ENCODE data around the gene GALNT9. TPM values are rescaled to one million over a fixed set of nuclear protein-coding genes. Genes with fewer than 3 reads are reported as not detected.

The GALNT9 gene
- total RNA-seq, 1 experiment from 2014 or later, result 0.44 TPM

DNA sequence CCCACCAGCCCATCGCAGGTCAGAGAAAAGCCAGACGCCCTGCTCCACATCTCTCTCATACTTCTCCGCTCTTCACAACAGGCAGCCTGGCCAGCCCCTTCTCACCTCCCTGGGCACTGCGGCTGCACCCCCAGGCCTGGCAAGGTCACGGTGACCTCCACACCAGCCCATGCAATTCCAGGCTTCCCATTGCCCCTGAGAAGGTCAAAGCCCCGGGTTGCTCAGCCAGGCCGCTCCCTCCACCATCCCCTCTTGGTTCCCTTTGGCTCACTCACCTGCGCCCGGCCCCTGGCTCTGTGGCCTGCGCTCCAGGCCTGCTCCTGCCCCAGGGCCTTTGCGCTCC, 55.4 kb downstream of the GALNT9 start:
- ATAC-seq (no peak), DNase-seq (no peak)
- H3K9me3 ChIP-seq (ENCODE audit: low read length), result no peaks in the 10 kb centered on the region
- H3K4me3 ChIP-seq (ENCODE audit: low read length), result no peak overlapping the region
- H3K9me2 ChIP-seq (replicated peaks; ENCODE audit: low read length), result no peaks in the 10 kb centered on the region
- H3K36me3 ChIP-seq (ENCODE audit: low read depth, low read length), result no peaks in the 10 kb centered on the region
- H3F3A ChIP-seq (ENCODE audit: low read length, unreplicated experiment), result no peaks in the 10 kb centered on the region
- H3K4me1 ChIP-seq (ENCODE audit: insufficient read depth, low read length), result peaks cover 15% of the 10 kb centered on the region; the same call in 1 of the 2 replicates
- no peaks in the 10 kb centered on the region for H3K79me2 ChIP-seq (ENCODE audit: low read length)
- no peak overlapping the region for H3K9ac ChIP-seq (ENCODE audit: low read length)
- ChIA-PET POLR2A (ENCODE audit: unreplicated experiment) (no interaction called here), CTCF (no interaction called here)
- H4K20me1 ChIP-seq (ENCODE audit: low read length), result no peaks in the 10 kb centered on the region
- no peak overlapping the region for H3K4me2 ChIP-seq (ENCODE audit: low read length)
- no TSS peak for BruUV-seq (replicated peaks)
- peaks cover 22% of the 10 kb centered on the region for H3K27me3 ChIP-seq (ENCODE audit: low read length)
- intact Hi-C loops (cut with micrococcal nuclease), result no loop called here
- H3K27ac ChIP-seq (ENCODE audit: low read length), result no peak overlapping the region
- TF ChIP-seq, protein P1, sequence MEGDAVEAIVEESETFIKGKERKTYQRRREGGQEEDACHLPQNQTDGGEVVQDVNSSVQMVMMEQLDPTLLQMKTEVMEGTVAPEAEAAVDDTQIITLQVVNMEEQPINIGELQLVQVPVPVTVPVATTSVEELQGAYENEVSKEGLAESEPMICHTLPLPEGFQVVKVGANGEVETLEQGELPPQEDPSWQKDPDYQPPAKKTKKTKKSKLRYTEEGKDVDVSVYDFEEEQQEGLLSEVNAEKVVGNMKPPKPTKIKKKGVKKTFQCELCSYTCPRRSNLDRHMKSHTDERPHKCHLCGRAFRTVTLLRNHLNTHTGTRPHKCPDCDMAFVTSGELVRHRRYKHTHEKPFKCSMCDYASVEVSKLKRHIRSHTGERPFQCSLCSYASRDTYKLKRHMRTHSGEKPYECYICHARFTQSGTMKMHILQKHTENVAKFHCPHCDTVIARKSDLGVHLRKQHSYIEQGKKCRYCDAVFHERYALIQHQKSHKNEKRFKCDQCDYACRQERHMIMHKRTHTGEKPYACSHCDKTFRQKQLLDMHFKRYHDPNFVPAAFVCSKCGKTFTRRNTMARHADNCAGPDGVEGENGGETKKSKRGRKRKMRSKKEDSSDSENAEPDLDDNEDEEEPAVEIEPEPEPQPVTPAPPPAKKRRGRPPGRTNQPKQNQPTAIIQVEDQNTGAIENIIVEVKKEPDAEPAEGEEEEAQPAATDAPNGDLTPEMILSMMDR (conservative IDR thresholded peaks at IDR 0.05; ENCODE audit: low read depth, low read length), result no peak
- TF ChIP-seq EZH2 (IDR thresholded peaks at IDR 0.05; ENCODE audit: low read length, unreplicated experiment), result no peak
- no peak for TF ChIP-seq EZH2phosphoT487 (IDR thresholded peaks at IDR 0.05; ENCODE audit: borderline replicate concordance, low read length)
- no peak overlapping the region for H2AFZ ChIP-seq (ENCODE audit: low read length)

DNA sequence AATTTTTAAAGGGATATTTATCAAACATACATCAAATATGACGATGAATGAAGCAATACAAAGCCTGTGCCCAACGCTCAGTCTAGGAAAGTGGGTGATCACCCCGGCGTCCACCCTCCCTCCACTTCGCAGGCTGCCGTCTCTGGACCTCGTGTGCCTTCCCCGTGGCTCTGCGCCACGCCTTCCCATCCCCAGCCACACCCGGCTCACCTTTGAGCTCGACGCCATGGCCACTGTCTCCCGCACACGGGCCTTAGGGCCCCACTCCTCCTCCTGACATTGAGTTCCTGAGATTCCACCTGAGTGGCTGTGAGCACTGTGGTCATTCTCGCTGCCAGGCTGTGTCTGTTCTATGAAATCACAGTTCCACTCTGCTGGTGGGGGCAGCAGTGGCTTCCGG, 56.7 kb downstream of the GALNT9 start:
- H3K9ac ChIP-seq (ENCODE audit: low read length), result no peak overlapping the region
- no peak overlapping the region for H3K4me3 ChIP-seq (ENCODE audit: low read length)
- H4K20me1 ChIP-seq (ENCODE audit: low read length), result no peaks in the 10 kb centered on the region
- intact Hi-C loops (cut with micrococcal nuclease), result no loop called here
- no peaks in the 10 kb centered on the region for H3K79me2 ChIP-seq (ENCODE audit: low read length)
- BruUV-seq (replicated peaks), result no TSS peak
- no peaks in the 10 kb centered on the region for H3K9me3 ChIP-seq (ENCODE audit: low read length)
- no peaks in the 10 kb centered on the region for H3F3A ChIP-seq (ENCODE audit: low read length, unreplicated experiment)
- H3K4me2 ChIP-seq (ENCODE audit: low read length), result no peak overlapping the region
- no peak overlapping the region for H2AFZ ChIP-seq (ENCODE audit: low read length)
- ATAC-seq (no peak), DNase-seq (no peak)
- H3K27me3 ChIP-seq (ENCODE audit: low read length), result peaks cover 22% of the 10 kb centered on the region
- H3K4me1 ChIP-seq (ENCODE audit: insufficient read depth, low read length), result peaks cover 15% of the 10 kb centered on the region; the same call in 1 of the 2 replicates
- no peak overlapping the region for H3K27ac ChIP-seq (ENCODE audit: low read length)
- H3K36me3 ChIP-seq (ENCODE audit: low read depth, low read length), result no peaks in the 10 kb centered on the region
- TF ChIP-seq EZH2 (IDR thresholded peaks at IDR 0.05; ENCODE audit: low read length, unreplicated experiment), result no peak
- TF ChIP-seq, protein P1 (conservative IDR thresholded peaks at IDR 0.05; ENCODE audit: low read depth, low read length), result no peak
- no peak for TF ChIP-seq EZH2phosphoT487 (IDR thresholded peaks at IDR 0.05; ENCODE audit: borderline replicate concordance, low read length)
- H3K9me2 ChIP-seq (replicated peaks; ENCODE audit: low read length), result no peaks in the 10 kb centered on the region
- ChIA-PET POLR2A (ENCODE audit: unreplicated experiment) (no interaction called here), CTCF (no interaction called here)

DNA sequence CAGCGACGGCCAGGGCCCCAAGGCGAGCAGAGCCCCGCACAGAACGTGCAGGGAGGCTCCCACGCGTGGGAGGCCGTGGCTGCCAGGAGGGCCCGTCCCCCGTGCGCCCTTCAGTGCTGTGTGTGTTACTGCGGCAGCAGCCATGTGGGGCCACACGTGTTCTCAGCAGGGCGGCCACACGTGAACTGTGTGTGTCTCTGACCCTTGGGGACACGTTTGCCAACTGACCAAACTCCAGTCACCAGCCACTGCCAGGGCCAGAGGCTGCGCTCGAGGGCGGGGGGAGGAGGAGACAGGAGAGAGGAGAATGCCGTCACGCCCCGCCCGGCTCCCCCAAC, 57.7 kb downstream of the GALNT9 start:
- DNase-seq (no peak), ATAC-seq (no peak)
- Histone ChIP-seq H3K4me1 (ENCODE audit: insufficient read depth, low read length) (peaks cover 15% of the 10 kb centered on the region; the same call in 1 of the 2 replicates), H3K79me2 (ENCODE audit: low read length) (no peaks in the 10 kb centered on the region), H3K4me3 (ENCODE audit: low read length) (no peak overlapping the region), H3F3A (ENCODE audit: low read length, unreplicated experiment) (no peaks in the 10 kb centered on the region), H3K4me2 (ENCODE audit: low read length) (0 out of 2 replicates have a peak overlapping the region, but pooled peaks have one; percentile 21), H3K27me3 (ENCODE audit: low read length) (peaks cover 22% of the 10 kb centered on the region), H3K9ac (ENCODE audit: low read length) (no peak overlapping the region), H3K9me2 (replicated peaks; ENCODE audit: low read length) (no peaks in the 10 kb centered on the region), H3K9me3 (ENCODE audit: low read length) (no peaks in the 10 kb centered on the region), H2AFZ (ENCODE audit: low read length) (0 out of 2 replicates have a peak overlapping the region, but pooled peaks have one; percentile 12), H4K20me1 (ENCODE audit: low read length) (no peaks in the 10 kb centered on the region), H3K36me3 (ENCODE audit: low read depth, low read length) (no peaks in the 10 kb centered on the region), H3K27ac (ENCODE audit: low read length) (no peak overlapping the region)
- intact Hi-C loops (cut with micrococcal nuclease), result no loop called here
- no peak for TF ChIP-seq EZH2 (IDR thresholded peaks at IDR 0.05; ENCODE audit: low read length, unreplicated experiment)
- TF ChIP-seq, protein P1 (conservative IDR thresholded peaks at IDR 0.05; ENCODE audit: low read depth, low read length), result no peak
- no peak for TF ChIP-seq EZH2phosphoT487 (IDR thresholded peaks at IDR 0.05; ENCODE audit: borderline replicate concordance, low read length)
- ChIA-PET CTCF (no interaction called here), POLR2A (ENCODE audit: unreplicated experiment) (no interaction called here)
- BruUV-seq (replicated peaks), result no TSS peak
